Left lung (tissue), 10 donors: ENCODE results near the gene DSCAM. TPM values are rescaled to one million over a fixed set of nuclear protein-coding genes. Genes with fewer than 3 reads are reported as not detected.

ENCODE experiments used
- ATAC-seq: fragments of 200-7000 bp; cut with Tn5 transposase; one replicate; pipeline ENCODE4 v1.9.1; 2020; ENCODE audit warnings: moderate library complexity
- DNase-seq, 4 donors: peaks; one replicate each; pipeline ENCODE4 v3.0.0-alpha.2; 2013 to 2020
- H3K27ac ChIP-seq, 2 donors: fragments of 200-600 bp; sonication (generic) in 1 of 2; one replicate each; pipeline versions ENCODE4 v1.5.0 to v1.8.0; 2020 to 2021
- H3K27me3 ChIP-seq, 2 donors: fragments of 200-600 bp; sonication (generic) in 1 of 2; one replicate each; pipeline versions ENCODE4 v1.5.0 to v1.8.0; 2020 to 2021
- H3K36me3 ChIP-seq, 2 donors: fragments of 200-600 bp; sonication (generic) in 1 of 2; one replicate each; pipeline versions ENCODE4 v1.5.0 to v1.8.0; 2020 to 2021
- H3K4me1 ChIP-seq, 2 donors: fragments of 200-600 bp; one replicate each; pipeline ENCODE4 v1.8.0; 2021
- H3K4me3 ChIP-seq, 2 donors: fragments of 200-600 bp; sonication (generic) in 1 of 2; one replicate each; pipeline versions ENCODE4 v1.5.0 to v1.8.0; 2020 to 2021; ENCODE audit warnings: mild to moderate bottlenecking in 1 of 2
- H3K9me3 ChIP-seq, 2 donors: fragments of 200-600 bp; sonication (generic) in 1 of 2; one replicate each; pipeline versions ENCODE4 v1.5.0 to v1.8.0; 2020 to 2021
- CTCF ChIP-seq, 2 donors: fragments of 200-600 bp; sonication (generic) in 1 of 2; IDR thresholded peaks; one replicate each; pipeline versions ENCODE4 v1.5.0 to v1.8.0; 2021; ENCODE audit warnings: antibody characterized with exemption in 2 of 2
- intact Hi-C, 2 donors: fragments of 100-400 bp; cut with DNase I; formaldehyde crosslinking; loops; one replicate each; pipeline versions ENCODE4 v1.11.2 to v1.14.2; 2022
- polyA plus RNA-seq, 6 donors: library from polyadenylated mRNA; unstranded; fragments of 120-200 nt; gene quantifications; one replicate each; pipeline ENCODE4 v1.2.1, GENCODE V29; 2013; ENCODE audit not compliant: insufficient read length in 6 of 6
- total RNA-seq, 2 donors: library from RNA; stranded (reverse); fragmentation: NEBNext Ultra II Directional; extraction: Animal tissue kit (Norgen Biotek cat#: 25700); gene quantifications; one replicate each; pipeline ENCODE4 v1.2.1, GENCODE V29; 2021
- donor health status: DM: no; HTN: yes; CAD: no.
- donor health status: DM: no; HTN: no; CAD: no.

Gene DSCAM
- total and polyA plus RNA-seq, 8 donors = 0.03 to 0.24 (median 0.07) TPM; not detected in 1

DNA sequence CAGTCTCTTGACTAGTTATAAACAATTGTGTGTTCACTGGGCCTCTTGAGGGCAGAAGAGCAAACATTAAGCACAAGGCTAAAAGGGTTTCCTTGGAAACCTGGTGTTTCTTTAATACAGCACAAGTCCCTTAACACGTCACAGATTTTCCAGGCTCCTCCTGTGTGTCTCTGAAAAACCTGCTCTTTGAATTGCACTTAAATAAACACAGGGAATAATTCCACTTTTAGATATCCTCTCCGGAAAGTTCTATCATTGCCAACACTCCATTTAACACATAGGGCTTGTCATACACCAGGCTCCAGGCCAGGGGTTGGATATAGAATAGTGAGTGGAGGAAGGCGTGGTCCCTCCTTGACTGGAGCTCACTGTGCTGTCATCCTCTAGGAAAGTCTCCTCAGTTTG lies 442.6 kb downstream of the DSCAM start:
- Histone ChIP-seq H3K36me3 (no peaks in the 10 kb centered on the region), H3K9me3 (peaks cover 0 to 9% of the 10 kb centered on the region in 2 donors), H3K27ac (peak overlapping the region; percentile 41 to 57), H3K4me1 (no peaks in the 10 kb centered on the region), H3K4me3 (no peak overlapping the region), H3K27me3 (no peaks in the 10 kb centered on the region)
- intact Hi-C loops = no loop called here
- ATAC-seq (peak; percentile 92), DNase-seq (peak in 3 of 4 donors; percentile 62 to 93 (median 82))
- TF ChIP-seq CTCF (IDR thresholded peaks at IDR 0.05) = no peak

GRCh38 chr21:40402884-40403582 lies 443.9 kb downstream of the DSCAM start:
- H3K4me1 ChIP-seq = no peaks in the 10 kb centered on the region
- intact Hi-C loops = no loop called here
- no peak overlapping the region for H3K27ac ChIP-seq
- peaks cover 0 to 9% of the 10 kb centered on the region in 2 donors for H3K9me3 ChIP-seq
- no peak overlapping the region for H3K4me3 ChIP-seq
- ATAC-seq = no peak
- no peak for DNase-seq
- no peaks in the 10 kb centered on the region for H3K27me3 ChIP-seq
- no peak for TF ChIP-seq CTCF (IDR thresholded peaks at IDR 0.05)
- no peaks in the 10 kb centered on the region for H3K36me3 ChIP-seq

- DNase-seq (no peak), ATAC-seq (no peak)
- H3K4me1 ChIP-seq = no peaks in the 10 kb centered on the region
- no peak for TF ChIP-seq CTCF (IDR thresholded peaks at IDR 0.05)
- no peaks in the 10 kb centered on the region for H3K36me3 ChIP-seq
- H3K4me3 ChIP-seq = no peak overlapping the region
- no peaks in the 10 kb centered on the region for H3K27me3 ChIP-seq
- H3K27ac ChIP-seq = no peak overlapping the region
- intact Hi-C loops = no loop called here
- peaks cover 0 to 2% of the 10 kb centered on the region in 2 donors for H3K9me3 ChIP-seq
Observed at GRCh38 chr21:40395732-40396131, 451.2 kb downstream of the DSCAM start.

- H3K27ac ChIP-seq = no peak overlapping the region
- H3K27me3 ChIP-seq = no peaks in the 10 kb centered on the region
- no peaks in the 10 kb centered on the region for H3K36me3 ChIP-seq
- no peak for ATAC-seq
- H3K4me3 ChIP-seq = no peak overlapping the region
- H3K4me1 ChIP-seq = no peaks in the 10 kb centered on the region
- H3K9me3 ChIP-seq = no peaks in the 10 kb centered on the region
- no peak for TF ChIP-seq CTCF (IDR thresholded peaks at IDR 0.05)
- no peak for DNase-seq
- intact Hi-C loops = no loop called here
Observed at GRCh38 chr21:40393066-40393465, 453.9 kb downstream of the DSCAM start.

DNA sequence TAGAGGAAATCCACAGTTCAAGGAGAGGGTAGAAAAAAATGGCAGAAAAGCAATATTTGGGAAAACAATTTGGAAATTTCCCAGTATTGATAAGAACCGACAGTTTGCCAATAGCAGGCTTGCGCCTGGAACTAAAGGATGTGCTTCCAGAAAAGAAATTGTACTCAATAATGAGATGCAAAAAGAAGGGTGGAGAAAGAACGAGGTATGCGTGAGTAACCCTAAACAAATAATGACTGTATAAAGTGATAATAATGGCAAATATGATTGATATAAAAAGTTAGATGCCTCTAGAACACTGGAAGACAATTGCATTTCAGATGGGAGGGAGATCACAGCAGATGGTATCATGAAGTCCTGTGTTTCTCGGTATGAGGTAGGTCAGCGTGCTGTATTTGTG lies 458.9 kb downstream of the DSCAM start:
- ATAC-seq (no peak), DNase-seq (no peak)
- H3K4me3 ChIP-seq = no peak overlapping the region
- no peaks in the 10 kb centered on the region for H3K27me3 ChIP-seq
- no peaks in the 10 kb centered on the region for H3K9me3 ChIP-seq
- H3K36me3 ChIP-seq = no peaks in the 10 kb centered on the region
- no peaks in the 10 kb centered on the region for H3K4me1 ChIP-seq
- intact Hi-C loops = no loop called here
- no peak overlapping the region for H3K27ac ChIP-seq
- TF ChIP-seq CTCF (IDR thresholded peaks at IDR 0.05) = no peak
